GM10266 (cell line): Measurements from ENCODE around the gene NPAT.

Source experiments
- DNase-seq: peaks from one replicate; pipeline ENCODE4 v3.0.0; 2012; ENCODE audit errors: extremely low spot score
- TF ChIP-seq, protein P1 (sequence below): IDR thresholded peaks from 2 replicates; pipeline ENCODE4 v1.5.1; 2012; ENCODE audit warnings: mild to moderate bottlenecking, low read depth; ENCODE audit not compliant: control insufficient read depth, insufficient read depth; ENCODE audit errors: missing control alignments

Gene NPAT

DNA sequence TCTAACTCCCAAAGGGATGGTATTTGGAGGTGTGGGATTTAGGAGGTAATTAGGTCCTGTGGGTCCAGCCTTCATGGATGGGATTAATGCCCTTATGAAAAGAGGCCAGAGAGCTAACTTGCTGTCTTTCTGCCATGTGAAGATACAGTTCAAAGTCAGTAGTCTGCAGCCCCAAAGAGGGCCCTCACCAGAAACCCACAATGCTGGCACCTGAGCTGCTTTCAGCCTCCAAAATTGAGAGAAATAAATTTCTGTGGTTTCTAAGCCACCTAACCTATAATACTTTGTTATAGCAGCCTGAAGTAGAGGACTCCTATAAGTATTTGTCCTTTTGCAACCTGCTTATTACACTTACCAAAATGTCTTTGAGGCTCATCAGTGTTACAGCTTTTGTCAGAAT is 16.6 kb upstream of the NPAT start:
- TF ChIP-seq, protein P1, sequence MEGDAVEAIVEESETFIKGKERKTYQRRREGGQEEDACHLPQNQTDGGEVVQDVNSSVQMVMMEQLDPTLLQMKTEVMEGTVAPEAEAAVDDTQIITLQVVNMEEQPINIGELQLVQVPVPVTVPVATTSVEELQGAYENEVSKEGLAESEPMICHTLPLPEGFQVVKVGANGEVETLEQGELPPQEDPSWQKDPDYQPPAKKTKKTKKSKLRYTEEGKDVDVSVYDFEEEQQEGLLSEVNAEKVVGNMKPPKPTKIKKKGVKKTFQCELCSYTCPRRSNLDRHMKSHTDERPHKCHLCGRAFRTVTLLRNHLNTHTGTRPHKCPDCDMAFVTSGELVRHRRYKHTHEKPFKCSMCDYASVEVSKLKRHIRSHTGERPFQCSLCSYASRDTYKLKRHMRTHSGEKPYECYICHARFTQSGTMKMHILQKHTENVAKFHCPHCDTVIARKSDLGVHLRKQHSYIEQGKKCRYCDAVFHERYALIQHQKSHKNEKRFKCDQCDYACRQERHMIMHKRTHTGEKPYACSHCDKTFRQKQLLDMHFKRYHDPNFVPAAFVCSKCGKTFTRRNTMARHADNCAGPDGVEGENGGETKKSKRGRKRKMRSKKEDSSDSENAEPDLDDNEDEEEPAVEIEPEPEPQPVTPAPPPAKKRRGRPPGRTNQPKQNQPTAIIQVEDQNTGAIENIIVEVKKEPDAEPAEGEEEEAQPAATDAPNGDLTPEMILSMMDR = no peak
- no peak for DNase-seq

DNA sequence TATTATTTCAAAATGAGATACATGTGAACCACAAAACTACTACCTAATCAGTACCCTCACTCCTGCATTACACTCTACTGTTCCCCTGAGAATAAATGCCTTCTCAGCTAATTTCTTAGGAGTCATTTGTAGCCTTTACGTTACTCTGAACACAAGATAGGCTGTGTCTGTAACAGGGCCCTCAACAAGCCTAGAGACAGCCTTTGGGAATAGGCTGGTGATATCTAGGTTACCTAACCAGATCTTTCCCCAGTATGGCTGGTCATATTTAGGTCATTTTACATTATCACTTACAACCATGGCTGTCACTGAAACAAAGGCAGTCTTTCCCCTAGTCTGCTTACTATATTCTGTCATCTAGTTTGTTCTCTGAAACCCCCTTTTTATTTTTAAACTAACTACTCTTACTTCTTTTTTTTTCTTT is 14.6 kb upstream of the NPAT start:
- TF ChIP-seq, protein P1 = no peak
- DNase-seq = no peak

DNA sequence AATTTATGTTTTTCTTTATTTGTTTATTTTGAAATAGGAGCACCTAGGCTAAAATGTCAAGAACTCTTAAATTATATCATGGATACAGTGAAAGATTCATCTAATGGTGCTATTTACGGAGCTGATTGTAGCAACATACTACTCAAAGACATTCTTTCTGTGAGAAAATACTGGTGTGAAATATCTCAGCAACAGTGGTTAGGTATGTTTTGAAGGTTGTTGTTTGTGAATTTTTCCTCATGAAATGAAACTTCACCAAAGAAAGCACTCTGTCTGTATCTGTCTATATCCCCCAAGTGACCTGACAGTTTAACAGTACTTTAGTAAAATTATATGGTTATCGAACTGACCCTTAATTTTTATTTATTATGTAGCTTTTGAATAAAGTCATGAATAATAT is 13.2 kb upstream of the NPAT start:
- DNase-seq = no peak
- TF ChIP-seq, protein P1 = no peak

DNA sequence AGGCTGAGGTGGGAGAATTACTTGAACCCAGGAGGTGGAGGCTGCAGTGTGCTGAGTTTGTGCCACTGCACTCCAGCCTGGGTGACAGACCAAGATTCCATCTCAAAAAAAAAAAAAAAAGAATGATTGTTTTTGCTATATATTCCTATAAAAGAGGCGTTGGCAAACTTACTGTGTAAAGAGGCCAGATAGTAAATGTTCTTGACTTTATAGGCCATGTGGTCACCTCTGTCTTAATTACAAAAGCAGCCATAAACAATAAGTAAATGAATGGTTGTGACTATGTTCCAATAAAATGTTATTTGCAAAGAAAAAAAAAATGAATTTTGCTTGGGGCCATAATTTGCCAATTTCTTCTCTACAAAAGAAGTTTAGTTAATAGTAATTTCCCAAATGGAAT is 12.8 kb upstream of the NPAT start:
- TF ChIP-seq, protein P1 = no peak
- DNase-seq = no peak

DNA sequence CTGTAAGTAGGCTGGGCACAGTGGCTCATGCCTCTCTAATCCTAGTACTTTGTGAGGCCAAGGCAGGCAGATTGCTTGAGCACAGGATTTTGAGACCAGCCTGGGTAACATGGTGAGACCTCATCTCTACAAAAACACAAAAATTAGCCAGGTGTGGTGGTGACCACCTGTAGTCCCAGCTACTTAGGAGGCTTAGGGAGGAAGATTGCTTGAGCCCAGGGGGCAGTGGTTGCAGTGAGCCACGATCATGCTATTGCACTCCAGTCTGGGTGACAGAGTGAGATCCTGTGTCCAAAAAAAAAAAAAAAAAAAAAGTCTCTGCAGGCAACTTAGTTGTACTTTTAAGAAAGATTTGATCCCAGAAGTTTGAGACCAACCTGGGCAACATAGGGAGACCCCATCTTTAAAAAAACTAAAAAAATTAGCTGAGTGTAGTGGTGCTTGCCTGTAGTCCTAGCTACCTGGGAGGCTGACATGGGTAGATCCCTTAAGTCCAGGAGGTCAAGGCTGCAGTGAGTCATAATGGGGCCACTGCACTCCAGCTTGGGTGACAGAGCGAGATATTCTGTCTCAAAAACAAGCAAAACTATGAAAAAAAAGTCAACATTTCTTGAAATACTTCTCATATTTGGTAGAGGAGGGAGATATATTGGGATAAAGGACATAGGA is 11.0 kb upstream of the NPAT start:
- TF ChIP-seq, protein P1 = no peak
- no peak for DNase-seq

DNA sequence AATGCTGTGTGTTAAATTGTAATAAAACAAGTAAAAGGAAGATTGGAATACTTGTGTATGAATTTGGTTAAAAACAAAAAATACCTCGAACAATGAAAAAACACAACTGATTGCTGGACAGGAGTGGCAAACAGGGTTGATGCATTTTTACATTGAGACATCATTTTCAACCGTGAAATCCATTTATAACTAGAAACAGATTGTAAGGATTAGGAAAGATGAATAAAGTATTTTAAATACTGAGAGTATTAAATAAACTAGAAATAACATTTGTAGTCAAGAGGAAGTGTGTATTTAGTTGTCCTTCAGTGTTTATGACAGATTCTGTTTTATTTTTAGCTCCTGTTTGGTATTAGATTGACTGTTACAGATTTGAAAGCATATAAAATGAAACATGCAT is 5.8 kb upstream of the NPAT start:
- no peak for DNase-seq
- TF ChIP-seq, protein P1 = no peak

DNA sequence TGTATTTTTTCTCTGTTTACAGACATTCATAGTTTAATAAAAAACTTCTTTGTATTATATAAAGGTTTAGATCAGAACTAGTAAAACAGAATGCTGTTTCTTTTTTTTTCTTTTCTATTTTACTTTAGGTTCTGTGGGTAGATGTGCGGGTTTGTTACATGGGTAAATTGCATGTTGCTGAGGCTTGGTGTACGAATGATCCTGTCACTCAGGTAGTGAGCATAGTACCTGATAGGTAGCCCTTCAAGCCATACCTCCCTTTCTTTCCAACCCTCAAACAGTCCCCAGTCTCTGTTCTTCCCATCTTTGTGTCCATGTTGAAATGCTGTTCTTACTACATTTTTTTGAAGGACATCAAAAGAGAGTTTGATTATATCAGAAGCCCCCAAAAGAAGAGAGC is 3.6 kb upstream of the NPAT start:
- DNase-seq = no peak
- TF ChIP-seq, protein P1 = no peak
